Measurements from ENCODE around the gene CBX2.

Gene CBX2

DNA sequence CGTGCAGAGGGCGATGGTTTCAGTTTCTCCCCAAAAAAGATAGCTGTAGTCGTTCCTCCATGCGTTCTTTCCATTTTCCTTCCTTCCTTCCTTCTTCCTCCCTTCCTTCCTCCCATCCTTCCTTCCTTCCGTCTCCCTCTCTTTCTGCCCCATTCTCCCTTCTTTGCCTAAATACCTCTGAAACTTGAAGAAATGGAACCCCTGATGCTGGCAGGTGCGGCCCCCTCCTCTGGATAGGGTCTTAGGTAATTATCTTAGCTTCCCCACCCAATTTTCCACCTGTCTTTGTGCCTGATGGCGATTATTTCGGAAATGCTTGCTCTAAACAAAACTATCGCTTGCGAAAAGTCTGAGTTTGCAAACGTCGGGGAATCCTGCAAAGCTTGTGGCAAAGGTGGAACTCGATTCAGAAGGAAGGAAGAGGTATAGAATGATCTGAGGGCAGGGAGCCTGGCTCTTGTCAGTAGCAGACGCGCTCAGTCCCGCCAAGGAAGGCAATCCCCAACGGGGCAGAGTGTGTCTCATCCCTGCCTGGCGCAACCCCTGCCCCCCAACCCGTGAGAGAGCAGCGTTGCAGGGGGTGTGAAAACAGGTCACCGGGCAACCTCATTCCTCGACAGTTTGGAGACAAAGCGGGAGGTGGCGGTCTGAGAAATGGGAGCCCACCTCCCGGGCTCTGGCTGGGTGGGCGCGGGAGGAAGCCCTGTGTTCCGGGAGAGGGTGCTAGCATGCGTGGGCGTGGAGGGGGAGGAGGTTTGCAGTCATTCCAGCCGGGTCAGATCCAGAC, 21.8 kb downstream of the CBX2 start:
- no peak for DNase-seq (ENCODE audit: low read depth)

DNA sequence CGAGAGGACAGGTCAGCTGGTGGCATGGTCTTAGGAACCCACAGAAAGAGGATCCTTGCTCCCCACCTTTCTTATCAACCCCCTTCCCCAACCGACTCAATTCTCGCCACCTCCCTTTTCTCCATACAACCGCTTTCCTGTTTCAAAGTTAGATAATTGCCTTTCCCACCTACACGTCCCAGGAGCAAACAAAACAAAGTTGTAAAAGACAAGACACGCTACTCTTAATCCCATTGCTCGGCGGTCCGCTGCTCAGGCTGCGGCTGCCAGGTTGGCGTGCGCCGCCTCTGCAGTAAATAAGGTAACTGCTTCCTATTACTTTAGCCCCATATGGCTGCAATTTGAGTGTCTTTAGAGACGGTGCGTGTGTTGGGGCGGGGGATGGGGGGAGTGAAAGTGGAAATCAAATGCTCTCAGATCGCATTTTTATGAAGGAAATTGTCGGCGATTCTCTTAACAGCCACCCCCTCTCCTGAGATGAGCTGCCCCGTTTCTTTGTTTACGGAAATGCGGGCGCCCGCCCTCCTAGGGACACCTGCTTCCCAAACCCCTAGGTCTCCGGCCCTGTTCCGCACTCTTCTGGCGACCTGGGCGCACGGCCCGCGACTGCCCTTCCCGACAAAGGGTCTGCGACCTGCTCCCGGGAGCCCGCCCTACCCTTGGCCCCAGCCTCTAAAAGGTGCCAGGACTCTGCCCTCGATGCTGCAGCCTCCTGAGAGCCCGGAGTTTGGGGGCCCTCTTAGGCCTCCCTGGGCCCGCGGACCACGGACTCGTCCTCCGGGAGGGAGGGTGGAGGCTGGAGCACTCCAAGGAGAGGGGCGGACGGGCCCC, 22.6 kb downstream of the CBX2 start:
- DNase-seq (ENCODE audit: low read depth) = no peak

DNA sequence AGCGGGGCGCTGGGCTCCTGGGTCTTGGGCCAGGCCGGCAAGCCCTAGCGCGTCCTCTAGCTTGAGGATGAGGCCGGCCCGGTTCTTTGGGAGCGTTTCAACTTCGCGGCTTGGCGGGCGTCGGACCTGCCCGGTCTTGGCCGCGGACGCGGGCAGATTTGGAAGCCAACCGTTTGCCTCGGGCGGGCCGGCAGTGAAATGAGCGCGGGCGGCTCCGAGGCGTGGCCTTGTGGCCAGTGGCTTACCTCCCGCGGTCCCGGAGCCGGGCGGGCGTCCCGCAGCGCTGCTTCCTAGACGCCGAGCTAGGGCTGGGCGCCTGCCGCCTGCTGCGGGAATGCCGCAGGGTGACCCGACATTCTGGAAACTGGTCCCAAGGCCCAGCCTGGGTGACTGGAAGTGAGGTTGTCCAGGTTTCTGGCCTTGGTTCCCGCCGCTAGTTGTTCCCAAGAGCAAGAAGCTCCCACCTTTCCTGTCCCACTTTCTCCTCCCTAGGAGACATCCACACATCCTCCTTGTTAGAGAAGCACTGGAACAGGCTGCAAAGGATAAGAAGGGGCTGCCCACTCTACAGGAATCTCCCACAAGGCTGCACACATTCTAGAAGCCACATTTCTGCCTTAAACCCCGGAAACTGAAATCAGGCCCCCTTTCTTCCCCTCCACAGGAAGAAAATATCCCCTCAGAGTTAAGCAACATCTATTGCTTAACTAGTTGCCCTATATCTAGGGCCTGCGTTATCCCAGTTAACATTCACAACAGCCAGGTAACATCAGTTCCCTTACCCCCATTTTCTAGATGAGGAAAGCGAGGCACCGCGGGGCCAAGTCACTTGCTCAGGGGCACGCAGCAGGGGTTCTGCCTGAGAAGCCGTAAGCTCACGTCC, 23.4 kb downstream of the CBX2 start:
- no peak for DNase-seq (ENCODE audit: low read depth)

DNA sequence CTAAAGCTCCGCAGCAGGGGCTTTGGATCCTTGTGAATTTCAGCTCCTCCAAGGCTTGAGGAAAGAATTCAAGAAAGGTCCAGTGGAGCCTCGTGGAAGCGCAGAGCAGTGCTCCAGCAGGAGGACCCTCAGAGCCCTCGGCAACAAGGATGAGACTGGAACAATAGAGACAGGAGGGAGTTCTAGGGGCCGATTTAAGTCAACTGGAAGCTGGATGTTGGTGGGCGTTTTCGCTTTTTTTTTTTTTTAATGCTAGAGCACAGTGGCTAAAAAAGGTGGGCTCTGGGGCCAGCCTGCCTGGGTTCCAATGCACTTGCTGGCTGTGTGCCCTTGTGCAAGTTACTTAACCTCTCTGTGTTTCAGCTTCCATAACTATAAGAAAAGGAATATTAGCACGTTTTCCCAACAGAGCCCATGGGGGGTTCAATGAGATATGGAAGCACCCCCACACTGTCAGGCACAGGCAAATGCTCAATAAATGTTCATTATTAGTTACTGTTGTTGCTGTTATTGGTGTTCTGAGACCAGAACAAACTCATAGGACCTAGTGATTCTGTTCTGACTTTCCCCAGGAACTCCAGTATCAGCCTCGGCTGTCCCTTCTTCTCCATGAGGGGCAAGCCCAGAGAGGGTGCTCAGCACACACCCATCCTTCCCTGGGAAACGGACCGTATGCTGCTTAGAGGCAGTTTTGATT, 24.2 kb downstream of the CBX2 start:
- no peak for DNase-seq (ENCODE audit: low read depth)

DNA sequence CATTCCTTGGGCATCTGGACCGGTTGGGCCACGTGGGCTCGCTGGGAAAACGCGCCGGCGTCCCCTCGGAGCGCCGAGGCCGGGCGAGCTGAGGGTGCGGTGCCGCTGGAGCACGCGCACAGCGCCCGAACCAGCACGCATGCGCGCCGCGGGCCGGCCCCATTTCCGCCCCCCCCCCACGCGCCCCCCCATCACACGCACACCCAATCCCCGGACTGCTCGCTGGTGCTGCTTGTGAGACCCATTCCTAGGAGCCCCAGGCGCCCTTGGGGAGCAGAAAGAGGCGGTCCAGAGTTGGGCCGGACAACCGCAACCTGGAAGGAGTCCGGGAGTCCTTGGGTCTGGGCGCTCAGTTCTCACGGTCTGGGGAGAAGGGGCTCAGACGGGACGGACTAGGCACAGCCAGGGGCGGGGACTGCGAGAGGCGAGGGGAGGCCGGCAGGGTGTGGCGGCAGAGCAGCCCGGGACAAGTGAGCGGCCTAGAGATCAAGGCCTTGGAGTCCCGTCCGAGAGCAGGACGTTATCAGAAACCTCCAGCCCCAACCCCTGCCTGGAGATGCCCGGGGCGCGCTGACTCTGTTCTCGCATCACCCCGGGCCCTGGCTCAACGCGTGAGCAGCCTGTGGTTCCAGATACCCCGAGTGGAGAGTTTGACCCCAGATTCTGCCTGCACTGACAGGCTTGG, 24.9 kb downstream of the CBX2 start:
- DNase-seq (ENCODE audit: low read depth) = no peak

DNA sequence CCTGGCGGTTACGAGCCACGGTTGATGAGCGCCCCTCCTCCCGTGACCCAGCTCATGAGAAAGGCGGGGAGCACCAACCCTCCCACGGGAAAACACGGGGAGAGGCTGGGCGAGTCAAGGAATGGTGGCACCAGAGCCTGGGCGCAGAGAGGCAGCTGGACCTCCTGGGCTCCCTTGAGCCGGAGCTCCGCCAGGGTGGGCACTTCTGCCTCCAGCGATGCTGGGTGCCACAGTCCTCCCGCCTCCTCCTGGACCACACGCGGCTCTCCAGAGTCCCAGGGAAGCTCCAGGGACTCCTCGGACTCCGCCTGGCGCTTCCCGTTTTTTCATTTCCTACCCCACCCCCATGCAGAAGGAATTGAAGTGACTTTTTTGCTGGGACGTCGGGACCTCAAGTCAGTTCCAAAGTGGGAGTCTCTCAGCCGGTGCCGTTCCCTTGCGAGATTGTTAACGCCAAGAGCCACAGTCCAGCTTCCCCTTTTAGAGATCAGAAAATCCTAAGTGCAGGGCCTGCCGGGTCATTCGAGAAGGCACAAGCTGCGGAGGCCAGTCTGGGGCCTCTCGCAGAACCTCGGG, 25.6 kb downstream of the CBX2 start:
- no peak for DNase-seq (ENCODE audit: low read depth)

DNA sequence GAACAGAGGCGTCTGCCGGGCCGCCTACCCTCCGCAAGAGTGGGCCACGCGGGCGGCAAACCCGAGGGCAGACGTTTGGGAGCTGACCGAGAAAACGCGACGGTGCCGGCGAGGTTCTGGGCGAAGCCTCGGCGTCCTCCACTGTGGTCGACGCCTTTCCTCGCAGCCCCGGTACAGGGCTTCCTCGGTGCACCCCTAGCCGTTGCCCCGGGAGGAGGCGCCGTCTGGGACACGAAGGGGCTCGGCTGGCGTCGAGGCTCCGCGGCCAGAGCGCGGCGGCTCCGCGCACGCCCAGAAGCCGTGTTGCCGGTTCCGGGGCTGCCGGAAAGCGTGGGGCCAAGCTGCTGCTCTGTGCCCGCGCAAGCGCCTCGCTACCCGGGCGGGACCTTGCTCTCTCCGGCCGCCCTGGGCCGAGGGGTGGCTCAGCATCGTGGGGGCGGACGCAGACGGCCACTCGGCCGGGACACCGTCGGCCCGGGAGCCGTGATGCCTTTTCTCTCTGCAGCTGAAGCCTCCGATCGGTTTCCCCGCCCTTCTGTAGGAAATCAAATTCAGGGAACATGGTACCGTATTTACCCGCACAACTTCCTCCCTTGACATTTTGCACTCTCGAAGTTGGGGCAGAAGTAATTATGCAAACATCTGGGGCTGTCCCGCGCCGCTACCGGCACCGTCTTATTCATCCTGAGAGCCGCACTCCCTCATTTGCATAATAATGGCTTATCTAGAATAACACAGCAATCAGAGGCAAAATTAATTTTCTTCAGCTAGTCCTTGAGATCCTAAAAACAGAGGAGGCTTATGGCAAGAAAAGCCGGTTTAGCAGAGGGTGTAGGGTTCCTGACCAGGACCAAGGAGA, 26.3 kb downstream of the CBX2 start:
- peak; percentile 68 for DNase-seq (ENCODE audit: low read depth)

DNA sequence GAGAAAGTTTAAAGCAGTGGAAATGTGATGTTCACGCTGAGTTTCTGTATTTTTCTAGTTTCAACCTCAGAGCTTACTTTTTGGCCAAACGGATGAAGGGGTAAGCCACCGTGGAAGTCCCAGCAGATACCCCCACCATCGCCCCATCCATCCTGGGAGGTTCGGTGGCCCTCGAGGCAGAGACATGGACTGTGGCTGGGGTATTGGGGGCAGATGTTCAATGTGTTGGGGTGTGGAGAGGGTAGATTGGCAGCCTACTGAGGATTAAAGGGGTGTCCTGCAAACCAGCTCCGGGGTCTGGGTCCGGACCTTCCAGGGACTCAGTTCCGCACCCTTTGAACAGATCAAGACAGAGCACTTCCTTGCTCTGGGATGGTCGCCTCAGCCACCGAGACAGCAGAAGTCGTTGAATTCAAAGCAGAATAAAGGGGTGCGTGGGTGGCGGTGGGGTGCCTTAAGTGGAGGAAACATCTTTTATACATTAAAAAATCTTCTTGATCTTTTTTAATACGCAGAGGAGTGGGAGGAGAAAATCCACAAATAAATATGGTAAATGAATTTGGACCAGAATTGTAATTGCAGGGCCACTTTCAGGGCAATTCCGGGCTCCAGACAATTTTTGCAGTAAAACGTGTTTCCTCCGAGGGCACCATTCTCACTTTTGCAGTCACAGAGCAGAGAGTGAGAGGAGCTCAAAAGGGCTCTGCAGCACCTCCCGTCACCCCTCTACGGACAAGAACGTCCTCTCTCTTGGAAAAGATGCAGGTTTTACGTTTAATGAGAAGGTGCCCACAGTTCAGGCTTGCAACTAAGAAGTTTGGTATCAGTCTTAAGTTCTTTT, 27.1 kb downstream of the CBX2 start:
- no peak for DNase-seq (ENCODE audit: low read depth)

DNA sequence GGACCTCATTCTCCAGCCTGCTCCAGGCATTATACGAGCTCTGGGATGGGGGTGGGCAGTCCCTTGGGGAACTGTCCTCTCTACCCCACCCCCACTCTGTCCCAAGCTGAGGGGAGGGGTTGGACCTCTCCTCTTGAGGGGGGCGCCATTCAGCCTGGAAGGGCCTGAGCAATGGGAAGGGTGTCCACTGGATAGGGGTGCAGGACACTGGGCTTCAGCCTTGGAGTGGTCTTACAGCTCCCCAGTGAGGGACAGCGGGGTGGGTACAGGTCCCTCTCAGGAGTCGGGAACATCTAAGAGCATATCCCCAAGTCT, 28.5 kb downstream of the CBX2 start:
- no peak for DNase-seq (ENCODE audit: low read depth)

DNA sequence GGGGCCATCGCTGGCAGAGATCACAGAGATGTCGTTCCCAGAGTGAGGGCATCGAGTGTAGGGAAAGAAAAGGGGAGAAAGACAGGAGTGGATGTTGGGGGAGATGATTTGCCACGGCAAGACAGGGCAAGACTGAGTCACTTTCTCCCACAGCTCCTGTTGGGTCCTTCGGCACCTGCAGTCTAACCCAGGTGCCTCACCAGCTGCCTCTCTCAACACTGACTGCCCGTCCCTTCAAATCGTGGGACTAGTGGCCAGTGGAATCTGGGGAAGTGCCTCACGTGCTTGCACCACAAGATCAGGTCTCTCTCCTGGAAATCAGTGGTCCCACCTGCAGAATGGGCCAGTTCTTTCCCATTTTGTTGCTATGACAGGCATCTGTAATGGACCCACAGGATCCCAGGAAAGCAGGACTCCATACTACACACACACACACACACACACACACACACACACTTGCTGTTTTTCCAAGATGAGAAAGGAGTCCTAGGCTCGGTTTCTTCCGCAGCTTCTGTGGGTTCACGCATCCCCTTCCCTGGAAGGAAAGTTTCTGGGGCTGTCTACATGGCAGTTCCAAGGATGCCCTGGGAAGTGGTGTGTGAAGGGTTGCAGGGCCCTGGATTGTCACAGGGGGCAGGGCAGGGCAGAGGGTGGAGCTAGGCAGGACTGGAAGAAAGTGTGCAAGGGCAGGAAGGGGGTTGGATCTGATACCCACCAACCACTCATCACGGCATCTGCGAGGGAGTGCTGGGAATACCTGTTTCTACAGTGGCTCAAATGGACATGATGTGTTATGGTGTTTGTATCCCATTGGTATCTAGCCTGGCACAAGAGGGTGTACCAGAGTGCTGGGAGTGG, 29.1 kb downstream of the CBX2 start:
- DNase-seq (ENCODE audit: low read depth) = no peak

DNA sequence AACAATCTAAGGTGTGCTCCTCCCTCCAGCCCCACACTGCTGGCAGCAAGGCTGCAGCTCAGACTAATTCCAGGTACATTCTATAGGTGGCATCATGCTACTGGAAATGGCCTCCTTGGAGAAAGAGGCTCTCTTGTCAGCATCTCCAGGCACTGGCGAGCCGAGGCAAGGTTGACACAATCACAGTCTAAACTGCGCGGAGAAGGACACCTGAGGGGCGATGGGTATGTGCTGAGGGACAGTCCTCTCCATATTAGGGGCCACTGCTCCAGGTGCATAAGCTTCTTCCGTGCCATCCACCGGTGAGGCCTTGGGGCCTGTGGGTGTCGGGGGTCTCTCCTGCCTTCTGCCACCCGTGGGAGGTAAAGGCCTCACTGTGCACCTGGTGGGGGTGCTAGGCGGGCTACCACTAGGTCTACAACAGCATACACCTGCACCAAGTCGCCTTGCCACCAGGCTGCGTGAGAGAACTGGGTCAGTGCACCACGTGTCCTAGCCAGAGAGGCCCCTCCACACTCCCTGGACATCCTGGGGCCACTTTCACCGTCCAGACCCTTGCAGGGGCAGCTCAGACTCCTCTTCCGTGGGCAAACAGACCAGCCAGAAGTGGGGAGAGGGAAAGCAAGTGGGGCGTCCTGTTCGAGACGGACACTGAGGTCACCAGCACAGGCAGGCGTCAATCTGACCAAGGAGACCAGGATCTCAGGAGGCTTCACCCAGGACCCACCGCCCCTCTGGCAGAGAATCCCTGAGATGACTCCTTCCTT, 31.0 kb downstream of the CBX2 start:
- no peak for DNase-seq (ENCODE audit: low read depth)

DNA sequence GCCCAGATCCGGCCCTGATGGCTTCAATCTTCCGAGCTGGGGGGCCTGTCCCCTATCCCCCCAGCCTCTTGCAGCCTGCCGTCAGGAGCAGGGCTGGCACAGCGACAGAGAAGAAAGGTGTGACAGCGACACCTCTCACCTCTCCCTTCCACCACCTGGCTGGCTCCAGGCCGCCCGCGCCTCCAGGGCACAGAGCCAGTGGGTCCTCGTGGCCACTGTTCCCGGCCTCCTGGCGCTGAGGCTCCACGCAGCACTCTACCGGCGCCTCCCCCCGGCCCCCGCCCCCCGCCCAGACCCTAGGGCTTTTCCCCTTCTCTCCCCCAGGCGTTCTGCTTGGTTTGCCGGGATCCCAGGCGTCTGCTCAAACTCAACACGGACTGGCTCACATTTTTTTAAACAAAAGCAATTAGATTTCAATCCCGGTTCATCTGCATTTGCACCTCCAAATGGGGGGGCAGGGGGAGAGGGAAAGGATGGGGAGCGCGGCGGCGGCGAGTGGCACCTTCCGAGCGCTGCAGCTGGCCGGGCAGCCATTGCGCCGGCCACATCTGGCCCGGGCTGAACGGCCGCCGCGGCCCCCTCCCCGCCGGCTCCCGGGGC, 31.7 kb downstream of the CBX2 start:
- no peak for DNase-seq (ENCODE audit: low read depth)

DNA sequence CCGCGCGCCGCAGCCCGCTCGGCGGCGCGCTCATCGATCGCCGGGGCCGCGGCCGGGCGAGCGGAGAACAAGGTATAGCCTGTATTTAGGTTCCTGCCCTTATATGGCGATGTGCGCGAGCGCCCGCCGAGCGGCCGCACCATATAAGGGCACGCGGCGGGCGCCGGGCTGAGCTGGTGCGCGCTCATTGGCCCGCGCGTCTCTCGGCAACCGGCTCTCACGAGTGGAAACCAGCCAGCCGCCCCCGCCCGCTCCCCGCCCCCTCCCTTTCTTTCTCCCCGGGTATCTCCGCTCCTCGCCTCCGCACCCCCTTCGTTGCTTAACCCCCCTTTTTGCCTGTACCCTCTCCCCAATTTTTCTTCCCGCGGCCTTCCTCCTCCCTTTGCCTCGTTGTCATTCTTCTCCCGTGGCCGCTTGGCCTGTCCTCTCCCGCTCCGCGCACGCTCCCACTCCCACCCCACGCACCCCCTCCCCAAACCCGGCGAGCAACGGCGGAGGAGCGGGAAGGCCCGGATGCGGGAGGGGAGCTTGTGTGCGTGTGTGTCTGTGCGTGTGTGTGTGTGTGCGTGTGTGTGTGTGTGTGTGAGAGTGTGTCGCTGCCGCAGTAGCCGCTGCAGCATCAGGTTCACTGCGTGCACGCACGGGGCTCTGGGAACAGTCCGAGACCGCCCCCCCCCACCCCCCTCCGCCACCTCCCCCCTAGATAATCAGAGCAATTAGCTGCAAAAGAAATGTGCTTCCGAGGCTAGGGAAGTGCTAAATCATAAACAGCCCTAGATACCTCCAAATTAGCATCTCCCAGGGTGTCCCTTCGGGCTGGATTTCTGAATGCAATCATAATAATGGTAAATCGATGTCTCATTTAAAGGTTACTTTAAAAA, 32.4 kb downstream of the CBX2 start:
- peak; percentile 85 for DNase-seq (ENCODE audit: low read depth)

DNA sequence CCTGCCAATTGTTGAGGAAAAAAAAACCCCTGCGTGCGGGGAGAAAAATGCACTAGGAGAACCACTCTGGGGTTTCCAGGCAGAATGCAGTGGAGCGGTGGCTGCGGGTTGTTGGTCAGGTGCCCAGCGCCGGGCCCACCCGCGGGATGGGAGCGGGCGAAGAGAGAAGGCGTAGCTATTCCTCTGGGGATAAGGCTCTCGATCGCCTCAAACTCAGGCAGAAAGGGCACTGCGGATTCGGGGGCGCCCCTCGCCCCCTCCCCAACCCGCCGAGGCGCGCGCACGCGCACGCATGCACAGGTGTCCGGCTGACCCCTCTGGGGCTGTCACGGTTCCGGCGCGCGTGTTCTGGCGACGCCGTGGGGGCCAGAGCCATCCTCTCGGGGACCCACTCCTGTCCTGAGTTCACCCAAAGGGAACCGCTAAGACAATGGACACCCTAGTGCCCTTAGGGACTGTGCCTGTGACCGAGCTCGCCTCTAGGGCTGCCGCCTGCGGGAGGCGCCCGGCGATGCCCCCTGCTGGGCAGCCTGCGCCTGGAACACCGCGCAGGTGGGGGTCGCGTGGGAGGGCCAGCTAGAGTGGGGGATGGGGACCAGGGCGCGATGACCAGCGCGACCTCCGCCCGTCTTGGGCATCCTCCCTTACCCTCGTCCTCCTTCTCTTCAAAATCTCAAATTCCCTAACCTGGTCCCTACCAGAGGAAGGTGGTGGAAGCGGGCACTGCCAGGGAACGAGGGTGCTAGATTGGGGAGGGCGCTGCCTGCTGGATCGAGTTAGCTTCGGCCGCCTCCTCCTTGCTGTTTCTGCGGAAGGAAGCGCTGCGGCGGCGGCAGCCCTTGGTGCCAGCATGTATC, 33.3 kb downstream of the CBX2 start:
- DNase-seq (ENCODE audit: low read depth) = no peak

DNA sequence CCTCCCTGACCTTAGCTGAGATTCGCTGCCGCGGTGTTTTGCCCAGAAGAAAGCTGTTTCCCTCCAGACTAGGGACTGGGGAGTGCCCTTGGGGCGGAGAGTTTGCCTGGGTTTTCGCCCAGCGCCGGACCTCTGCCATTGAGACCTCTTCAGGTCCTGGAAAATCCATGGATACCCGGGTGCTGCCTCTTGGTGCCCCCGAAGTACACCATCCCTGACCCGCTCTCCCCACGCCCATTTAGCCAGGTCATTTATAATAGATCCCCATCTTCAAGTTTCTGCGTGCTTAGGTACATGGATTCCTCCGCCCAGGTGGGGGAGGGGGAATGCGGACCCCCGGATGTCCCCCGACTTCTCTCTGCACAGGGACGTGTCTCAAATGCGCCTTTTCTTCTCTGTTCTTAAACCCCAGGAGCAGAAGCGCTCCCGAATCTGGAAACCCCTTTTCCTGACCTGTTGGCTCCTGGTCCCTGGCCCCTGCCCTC, 34.0 kb downstream of the CBX2 start:
- DNase-seq (ENCODE audit: low read depth) = no peak
